DOHH2 (cell line): ENCODE results near the gene EPB41L4B.
"Not testable (repeated sequence)": the region's sequence is repeated elsewhere in the genome, so short reads cannot be mapped to it uniquely, and the experiment has no call there.

ENCODE experiments used
- H3F3A ChIP-seq: fragments of 200-600 bp; sonication (generic), shearing (Covaris generic); 2 replicates; pipeline ENCODE4 v1.6.0; 2016; ENCODE audit warnings: antibody characterized with exemption, mild to moderate bottlenecking; ENCODE audit not compliant: control insufficient read depth, insufficient read depth
- H3K27ac ChIP-seq: fragments of 200-600 bp; sonication (generic); 2 replicates; pipeline ENCODE4 v1.5.1; 2014; ENCODE audit warnings: low read depth, mild to moderate bottlenecking, low read length, moderate library complexity
- H3K27me3 ChIP-seq: fragments of 200-600 bp; sonication (generic); 2 replicates; pipeline ENCODE4 v1.6.1; 2014; ENCODE audit warnings: mild to moderate bottlenecking, low read length, mixed read lengths; ENCODE audit not compliant: control insufficient read depth
- H3K36me3 ChIP-seq: fragments of 200-600 bp; sonication (generic); 2 replicates; pipeline ENCODE4 v1.6.1; 2014; ENCODE audit warnings: mild to moderate bottlenecking, low read length, moderate library complexity, mixed read lengths; ENCODE audit not compliant: control insufficient read depth
- H3K4me1 ChIP-seq: fragments of 200-600 bp; sonication (generic); 2 replicates; pipeline ENCODE4 v1.6.1; 2014; ENCODE audit warnings: mild to moderate bottlenecking, low read length, mixed read lengths; ENCODE audit not compliant: control insufficient read depth
- H3K4me2 ChIP-seq: fragments of 200-600 bp; sonication (generic); 2 replicates; pipeline ENCODE4 v1.6.0; 2014; ENCODE audit warnings: mild to moderate bottlenecking, low read length, moderate library complexity
- H3K4me3 ChIP-seq: fragments of 200-600 bp; sonication (generic); 2 replicates; pipeline ENCODE4 v1.5.1; 2014; ENCODE audit warnings: mild to moderate bottlenecking, low read length, mixed read lengths
- H3K79me2 ChIP-seq: fragments of 200-600 bp; sonication (generic); 2 replicates; pipeline ENCODE4 v1.6.1; 2014; ENCODE audit warnings: mild to moderate bottlenecking, low read length, mixed read lengths; ENCODE audit not compliant: control insufficient read depth
- H3K9me2 ChIP-seq: fragments of 200-600 bp; sonication (generic); replicated peaks from 2 replicates; pipeline ENCODE4 v1.6.1; 2014; ENCODE audit warnings: mild to moderate bottlenecking, low read length, mixed read lengths; ENCODE audit not compliant: control insufficient read depth
- H3K9me3 ChIP-seq: fragments of 200-600 bp; sonication (generic); 2 replicates; pipeline ENCODE4 v1.6.1; 2014; ENCODE audit warnings: antibody characterized with exemption, low read length, mixed read lengths; ENCODE audit not compliant: control insufficient read depth, insufficient read depth
- H4K20me1 ChIP-seq: fragments of 200-600 bp; sonication (generic); 2 replicates; pipeline ENCODE4 v1.6.0; 2014; ENCODE audit warnings: low read depth, mild to moderate bottlenecking, antibody characterized with exemption, low read length, moderate library complexity; ENCODE audit not compliant: control insufficient read depth, insufficient read depth
- EZH2phosphoT487 ChIP-seq: fragments of 200-600 bp; sonication (generic); IDR thresholded peaks from 2 replicates; pipeline ENCODE4 v1.6.1; 2017; ENCODE audit warnings: borderline replicate concordance, mild to moderate bottlenecking, antibody characterized with exemption, low read length, moderate library complexity, mixed read lengths
- TF ChIP-seq, protein P1 (sequence below): fragments of 200-600 bp; sonication (generic); IDR thresholded peaks from one replicate; pipeline ENCODE4 v1.5.1; 2014; ENCODE audit warnings: antibody characterized with exemption, mild to moderate bottlenecking, low read depth, low read length; ENCODE audit not compliant: poor library complexity, severe bottlenecking

The EPB41L4B gene

DNA sequence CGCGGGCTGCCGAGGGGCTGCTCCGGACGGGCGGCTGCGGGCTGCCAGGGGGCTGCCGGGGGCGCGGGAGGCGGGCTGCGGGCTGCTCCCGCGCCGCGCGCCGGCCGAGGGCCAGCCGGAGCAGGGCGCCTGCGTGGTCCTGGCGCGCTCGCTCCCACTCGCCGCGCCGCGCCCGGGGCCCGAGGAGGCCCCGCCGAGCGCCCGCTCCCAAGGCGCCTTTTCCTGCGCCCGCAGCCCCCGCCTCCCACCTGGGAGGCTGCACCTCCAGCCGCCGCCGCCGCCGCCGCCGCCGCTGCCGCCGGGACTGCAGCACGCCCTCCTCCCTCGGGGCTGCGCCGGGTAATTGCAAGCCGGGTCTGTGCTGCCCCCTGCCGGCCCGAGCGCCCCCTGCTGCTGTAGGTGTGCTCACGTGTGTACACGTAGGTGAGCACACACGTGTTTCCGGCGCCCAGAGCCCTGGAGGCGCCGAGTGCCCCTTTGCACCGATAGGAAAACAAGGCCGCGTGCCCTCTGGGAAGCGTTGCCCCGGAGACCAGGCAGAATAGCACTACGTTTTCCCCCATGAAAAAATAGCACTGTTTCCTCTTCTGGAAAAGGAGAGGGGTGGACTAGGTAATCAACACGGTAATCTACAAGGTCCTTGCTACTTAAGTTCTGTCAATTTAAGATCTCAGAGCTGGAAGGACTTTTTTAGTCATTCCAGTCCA lies at the start of gene EPB41L4B:
Gene EPB41L4B (minus strand): TSS at position 318 of the 707 bp plus-strand sequence. CDS start 613 bp downstream, outside the sequence.
- peak within 1 kb of the TSS; percentile 59 for H3K4me2 ChIP-seq
- H3K4me1 ChIP-seq, result peaks cover 5% of the 10 kb centered on the region
- 0 out of 2 replicates have a peak within 1 kb of the TSS, but pooled peaks have one; percentile 13 for H3K4me3 ChIP-seq
- H3K9me3 ChIP-seq, result no peaks in the 10 kb centered on the region
- H3K27me3 ChIP-seq, result peaks cover 36% of the 10 kb centered on the region
- H3K79me2 ChIP-seq, result no peaks in the 10 kb centered on the region
- H3F3A ChIP-seq, result no peaks in the 10 kb centered on the region
- TF ChIP-seq EZH2phosphoT487, result no peak
- TF ChIP-seq, protein P1, sequence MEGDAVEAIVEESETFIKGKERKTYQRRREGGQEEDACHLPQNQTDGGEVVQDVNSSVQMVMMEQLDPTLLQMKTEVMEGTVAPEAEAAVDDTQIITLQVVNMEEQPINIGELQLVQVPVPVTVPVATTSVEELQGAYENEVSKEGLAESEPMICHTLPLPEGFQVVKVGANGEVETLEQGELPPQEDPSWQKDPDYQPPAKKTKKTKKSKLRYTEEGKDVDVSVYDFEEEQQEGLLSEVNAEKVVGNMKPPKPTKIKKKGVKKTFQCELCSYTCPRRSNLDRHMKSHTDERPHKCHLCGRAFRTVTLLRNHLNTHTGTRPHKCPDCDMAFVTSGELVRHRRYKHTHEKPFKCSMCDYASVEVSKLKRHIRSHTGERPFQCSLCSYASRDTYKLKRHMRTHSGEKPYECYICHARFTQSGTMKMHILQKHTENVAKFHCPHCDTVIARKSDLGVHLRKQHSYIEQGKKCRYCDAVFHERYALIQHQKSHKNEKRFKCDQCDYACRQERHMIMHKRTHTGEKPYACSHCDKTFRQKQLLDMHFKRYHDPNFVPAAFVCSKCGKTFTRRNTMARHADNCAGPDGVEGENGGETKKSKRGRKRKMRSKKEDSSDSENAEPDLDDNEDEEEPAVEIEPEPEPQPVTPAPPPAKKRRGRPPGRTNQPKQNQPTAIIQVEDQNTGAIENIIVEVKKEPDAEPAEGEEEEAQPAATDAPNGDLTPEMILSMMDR, result peak; percentile 86
- no peaks in the 10 kb centered on the region for H4K20me1 ChIP-seq
- H3K9me2 ChIP-seq, result no peaks in the 10 kb centered on the region
- H3K36me3 ChIP-seq, result no peaks in the 10 kb centered on the region
- H3K27ac ChIP-seq, result no peak within 1 kb of the TSS

DNA sequence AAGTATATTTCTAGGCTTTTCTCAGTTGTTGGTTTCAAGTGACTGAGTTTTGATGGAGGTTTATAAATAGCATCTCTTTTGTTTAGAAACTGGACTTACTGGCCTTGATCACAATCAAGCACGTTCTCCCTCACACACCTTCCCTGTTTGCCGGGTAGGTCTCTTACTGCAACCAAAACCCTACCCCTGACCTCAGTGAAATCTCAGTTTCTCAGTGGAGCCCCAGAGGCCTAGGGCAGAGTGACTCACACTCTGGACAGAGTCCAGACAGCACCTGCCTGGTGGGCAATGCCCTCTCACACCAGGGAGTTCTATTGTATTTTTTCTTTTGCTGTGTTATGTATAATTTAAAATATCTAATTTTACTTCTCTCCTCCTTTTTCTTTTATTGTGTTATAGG lies 48.4 kb upstream of the EPB41L4B start:
- Histone ChIP-seq H4K20me1 (no peaks in the 10 kb centered on the region), H3K4me3 (no peak overlapping the region), H3K27ac (no peak overlapping the region), H3F3A (no peaks in the 10 kb centered on the region), H3K9me2 (no peaks in the 10 kb centered on the region), H3K4me1 (no peaks in the 10 kb centered on the region), H3K9me3 (no peaks in the 10 kb centered on the region), H3K36me3 (no peaks in the 10 kb centered on the region), H3K4me2 (no peak overlapping the region), H3K79me2 (no peaks in the 10 kb centered on the region), H3K27me3 (0 out of 2 replicates have a peak, but pooled peaks cover 2% of the 10 kb centered on the region)
- no peak for TF ChIP-seq EZH2phosphoT487
- TF ChIP-seq, protein P1, result no peak

DNA sequence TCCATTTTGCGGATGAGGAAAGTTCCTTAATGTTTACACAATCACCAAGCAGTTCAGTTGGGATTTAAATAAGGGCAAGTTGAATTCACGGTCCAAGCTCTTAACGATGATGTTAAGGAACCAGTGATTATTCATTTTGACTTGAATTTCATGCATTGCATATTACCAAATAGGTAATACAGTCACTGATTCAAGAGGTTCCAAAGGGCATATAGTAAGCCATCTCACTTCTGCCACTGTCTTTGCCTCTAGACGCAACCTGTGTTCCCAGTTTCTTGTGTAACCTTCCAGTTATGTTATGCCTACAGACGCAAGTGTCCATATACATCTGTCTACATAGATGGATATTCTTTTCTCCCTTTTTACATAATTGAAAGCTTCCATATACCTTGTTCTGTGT lies 39.9 kb upstream of the EPB41L4B start:
- Histone ChIP-seq H3F3A (no peaks in the 10 kb centered on the region), H3K4me2 (no peak overlapping the region), H3K9me2 (no peaks in the 10 kb centered on the region), H3K4me3 (no peak overlapping the region), H3K9me3 (no peaks in the 10 kb centered on the region), H4K20me1 (no peaks in the 10 kb centered on the region), H3K79me2 (no peaks in the 10 kb centered on the region), H3K36me3 (no peaks in the 10 kb centered on the region), H3K27me3 (no peaks in the 10 kb centered on the region), H3K4me1 (no peaks in the 10 kb centered on the region), H3K27ac (no peak overlapping the region)
- TF ChIP-seq EZH2phosphoT487, result no peak
- TF ChIP-seq, protein P1, result no peak

DNA sequence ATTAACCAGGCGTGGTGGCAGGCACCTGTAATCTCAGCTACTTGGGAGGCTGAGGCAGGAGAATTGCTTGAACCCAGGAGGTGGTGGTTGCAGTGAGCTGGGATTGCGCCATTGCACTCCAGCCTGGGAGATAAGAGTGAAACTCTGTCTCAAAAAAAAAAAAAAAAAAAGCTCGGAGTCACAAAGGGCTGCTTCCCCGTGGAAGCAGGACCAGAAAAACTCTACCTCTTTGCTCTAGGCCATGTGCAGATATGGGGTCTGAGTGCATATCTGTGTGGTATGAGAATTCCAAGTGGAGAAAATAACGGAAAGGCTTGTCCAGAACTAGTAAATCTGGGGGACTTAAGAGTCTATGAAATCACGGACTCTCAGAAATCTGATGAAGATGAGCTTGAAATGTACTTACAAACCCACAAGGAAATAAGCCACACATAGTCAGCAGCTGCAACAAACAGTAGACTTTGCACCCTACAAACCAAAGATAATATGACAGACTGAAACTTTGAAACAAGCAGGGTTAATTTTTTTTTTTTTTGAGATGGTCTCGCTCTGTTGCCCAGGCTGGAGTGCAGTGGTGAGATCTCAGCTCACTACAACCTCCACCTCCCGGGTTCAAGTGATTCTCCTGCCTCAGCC lies 38.2 kb upstream of the EPB41L4B start:
- not testable (repeated sequence) for H3K36me3 ChIP-seq, H3K4me2 ChIP-seq

More for the DNA sequence above, 38.2 kb upstream of the EPB41L4B start:
- H3K27me3 ChIP-seq, H3K9me2 ChIP-seq, H3K4me3 ChIP-seq, H3K4me1 ChIP-seq, H3F3A ChIP-seq, H3K79me2 ChIP-seq, H3K27ac ChIP-seq, H3K9me3 ChIP-seq, H4K20me1 ChIP-seq: not testable (repeated sequence)
